Kidney (tissue), 14 donors: ENCODE data around the gene NFXL1. TPM values are rescaled to one million over a fixed set of nuclear protein-coding genes. Genes with fewer than 3 reads are reported as not detected.
A peak's percentile ranks its signal among the peaks of the same experiment; 100 is the strongest.
"Not testable (repeated sequence)": the region's sequence is repeated elsewhere in the genome, so short reads cannot be mapped to it uniquely, and the experiment has no call there.

ENCODE experiments used
- DNase-seq, 5 donors: peaks; one replicate each; pipeline ENCODE4 v3.0.0-alpha.2; 2013 to 2020
- FAIRE-seq: peaks from 2 replicates; lab custom pipeline; 2012; peaks lifted over from hg19 to GRCh38; lab: Jason Lieb, UNC
- H3K27ac ChIP-seq, 2 donors: one replicate each; pipeline ENCODE4 v1.7.0; 2013; ENCODE audit warnings: low read depth in 2 of 2, low read length in 2 of 2, inconsistent platforms in 1 of 2
- H3K27me3 ChIP-seq: one replicate; pipeline ENCODE4 v1.7.1; 2013; ENCODE audit warnings: low read length, inconsistent platforms; ENCODE audit not compliant: control insufficient read depth, insufficient read depth
- H3K36me3 ChIP-seq, 3 donors: one replicate each; pipeline versions ENCODE4 v1.7.0 to v1.7.1; 2013; ENCODE audit warnings: low read length in 3 of 3, control low read depth in 1 of 3, inconsistent platforms in 1 of 3; ENCODE audit not compliant: insufficient read depth in 3 of 3, control insufficient read depth in 2 of 3
- H3K4me1 ChIP-seq, 3 donors: one replicate each; pipeline versions ENCODE4 v1.7.0 to v1.7.1; 2013; ENCODE audit warnings: low read length in 3 of 3, inconsistent platforms in 1 of 3, low read depth in 1 of 3; ENCODE audit not compliant: control insufficient read depth in 2 of 3, insufficient read depth in 2 of 3
- H3K4me3 ChIP-seq, 3 donors: one replicate each; pipeline versions ENCODE4 v1.7.0 to v1.8.1; 2013; ENCODE audit warnings: low read length in 3 of 3, control low read depth in 1 of 3, inconsistent platforms in 1 of 3
- H3K9ac ChIP-seq, 3 donors: one replicate each; pipeline versions ENCODE4 v1.7.0 to v1.7.1; 2013; ENCODE audit warnings: low read length in 3 of 3, control low read depth in 1 of 3, inconsistent platforms in 1 of 3
- H3K9me3 ChIP-seq, 3 donors: one replicate each; pipeline versions ENCODE4 v1.7.0 to v1.7.1; 2013; ENCODE audit warnings: low read length in 3 of 3, control low read depth in 1 of 3, inconsistent platforms in 1 of 3; ENCODE audit not compliant: control insufficient read depth in 2 of 3, insufficient read depth in 1 of 3
- CTCF ChIP-seq: IDR thresholded peaks from 3 replicates; pipeline ENCODE4 v1.5.1; 2012; ENCODE audit warnings: mild to moderate bottlenecking, moderate library complexity, borderline replicate concordance; ENCODE audit not compliant: insufficient read depth; ENCODE audit errors: extremely low read depth
- intact Hi-C: fragments of 100-400 bp; cut with DNase I; formaldehyde crosslinking; loops from one replicate; pipeline ENCODE4 v1.11.1; 2022
- polyA plus RNA-seq: library from polyadenylated mRNA; stranded (reverse); fragments of 350-450 nt; fragmentation: Illumina TruSeq; extraction: RNeasy Lipid Tissue Mini Kit (QIAGEN cat#74804); gene quantifications from one replicate; pipeline ENCODE4 v1.2.3, GENCODE V29; 2014; ENCODE audit warnings: low read depth, low replicate concordance; ENCODE audit not compliant: insufficient read depth
- total RNA-seq: library from RNA; stranded (reverse); fragmentation: NEBNext Ultra II Directional; extraction: Animal tissue kit (Norgen Biotek cat#: 25700); gene quantifications from one replicate; pipeline ENCODE4 v1.2.1, GENCODE V29; 2021
- donor health status: control.
- donor health status: control.
- donor health status: control.
- donor health status: control.
- donor health status: control.
- donor health status: DM: yes; HTN: yes; CAD: no.
- donor health status: Normal renal cell carcinoma (clear cell type).

The NFXL1 gene
- total and polyA plus RNA-seq, 2 donors from 2014 or later, result 5.5 to 16.0 TPM

DNA sequence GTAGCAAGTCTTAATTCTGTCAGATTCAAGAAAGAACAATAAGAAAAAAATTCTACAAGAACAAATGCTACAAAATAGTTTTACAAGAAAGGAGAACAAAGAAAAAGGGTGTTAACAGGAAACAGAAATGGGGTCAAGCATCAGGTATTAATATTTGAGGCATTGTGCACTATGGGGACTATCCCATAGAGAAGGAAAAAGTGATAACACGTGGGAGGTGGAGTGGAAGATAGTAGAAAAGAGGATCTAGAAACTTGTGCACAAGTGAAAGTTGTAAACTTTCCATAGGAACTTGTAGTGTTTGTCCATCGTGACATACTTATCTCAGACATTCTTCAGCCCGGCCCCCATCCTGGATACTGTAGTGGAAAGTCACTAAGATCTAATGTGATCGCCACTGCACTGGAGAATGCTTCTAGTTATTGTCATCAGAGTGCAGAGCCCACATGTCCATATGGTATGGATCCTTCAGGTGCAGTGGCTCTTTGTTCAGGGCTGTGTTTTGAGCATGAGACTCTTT lies 15.4 kb upstream of the NFXL1 start:
- no peak for TF ChIP-seq CTCF
- no peak overlapping the region for H3K9ac ChIP-seq
- H3K4me1 ChIP-seq, result peaks cover 0 to 7% (median 4%) of the 10 kb centered on the region in 3 donors
- FAIRE-seq (no peak), DNase-seq (no peak)
- H3K9me3 ChIP-seq, result no peaks in the 10 kb centered on the region
- no peak overlapping the region for H3K4me3 ChIP-seq
- no peaks in the 10 kb centered on the region for H3K27me3 ChIP-seq
- intact Hi-C loops, result loop anchor here (10.0 kb wide), 1 partner anchor 255 kb away; no protein-coding TSS in a partner anchor
- H3K27ac ChIP-seq, result no peak overlapping the region
- H3K36me3 ChIP-seq, result no peaks in the 10 kb centered on the region

GRCh38 chr4:47926667-47927258 lies 12.4 kb upstream of the NFXL1 start:
- Histone ChIP-seq H3K9me3 (no peaks in the 10 kb centered on the region), H3K27ac (peak overlapping the region in 1 of 2 donors; percentile 26), H3K36me3 (no peaks in the 10 kb centered on the region), H3K9ac (peak overlapping the region in 1 of 3 donors; percentile 28), H3K4me3 (peak overlapping the region; percentile 45 to 72 (median 59)), H3K27me3 (no peaks in the 10 kb centered on the region), H3K4me1 (peaks cover 0 to 7% (median 4%) of the 10 kb centered on the region in 3 donors)
- DNase-seq (peak; percentile 64 to 91 (median 82)), FAIRE-seq (no peak)
- intact Hi-C loops, result no loop called here
- TF ChIP-seq CTCF, result peak; percentile 61

- H3K27me3 ChIP-seq, H3K9ac ChIP-seq, intact Hi-C loops, H3K4me1 ChIP-seq, H3K9me3 ChIP-seq, H3K27ac ChIP-seq, DNase-seq, H3K36me3 ChIP-seq, H3K4me3 ChIP-seq, FAIRE-seq: not testable (repeated sequence)
These were observed 8.9 kb upstream of the NFXL1 start for GRCh38 chr4:47923261-47923608.

DNA sequence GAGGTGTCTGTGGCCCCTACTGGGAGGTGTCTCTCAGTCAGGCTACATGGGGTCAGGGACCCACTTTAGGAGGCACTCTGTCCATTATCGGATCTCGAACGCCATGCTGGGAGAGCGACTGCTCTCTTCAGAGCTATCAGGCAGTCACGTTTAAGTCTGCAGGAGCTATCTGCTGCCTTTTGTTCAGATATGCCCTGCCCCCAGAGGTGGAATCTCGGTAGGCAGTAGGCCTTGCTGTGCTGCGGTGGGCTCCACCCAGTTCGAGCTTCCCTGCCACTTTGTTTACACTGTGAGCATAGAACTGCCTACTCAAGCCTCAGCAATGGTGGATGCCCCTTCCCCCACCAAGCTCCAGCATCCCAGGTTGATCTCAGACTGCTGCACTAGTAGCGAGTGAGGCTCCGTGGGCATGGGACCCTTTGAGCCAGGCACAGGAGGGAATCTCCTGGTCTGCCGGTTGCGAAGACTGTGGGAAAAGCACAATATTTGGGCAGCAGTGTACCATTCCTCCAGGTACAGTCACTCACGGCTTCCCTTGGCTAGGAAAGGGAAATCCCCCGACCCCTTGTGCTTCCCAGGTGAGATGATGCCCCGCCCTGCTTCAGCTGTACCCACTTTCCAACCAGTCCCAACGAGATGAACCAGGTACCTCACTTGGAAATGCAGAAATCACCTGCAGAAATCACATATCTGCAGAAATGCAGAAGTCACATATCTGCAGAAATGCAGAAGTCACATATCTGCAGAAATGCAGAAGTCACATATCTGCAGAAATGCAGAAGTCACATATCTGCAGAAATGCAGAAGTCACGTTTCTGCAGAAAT lies 8.3 kb upstream of the NFXL1 start:
- H3K9ac ChIP-seq, H3K27me3 ChIP-seq, H3K9me3 ChIP-seq, FAIRE-seq, H3K27ac ChIP-seq, H3K4me1 ChIP-seq, H3K4me3 ChIP-seq, DNase-seq, H3K36me3 ChIP-seq, intact Hi-C loops: not testable (repeated sequence)

DNA sequence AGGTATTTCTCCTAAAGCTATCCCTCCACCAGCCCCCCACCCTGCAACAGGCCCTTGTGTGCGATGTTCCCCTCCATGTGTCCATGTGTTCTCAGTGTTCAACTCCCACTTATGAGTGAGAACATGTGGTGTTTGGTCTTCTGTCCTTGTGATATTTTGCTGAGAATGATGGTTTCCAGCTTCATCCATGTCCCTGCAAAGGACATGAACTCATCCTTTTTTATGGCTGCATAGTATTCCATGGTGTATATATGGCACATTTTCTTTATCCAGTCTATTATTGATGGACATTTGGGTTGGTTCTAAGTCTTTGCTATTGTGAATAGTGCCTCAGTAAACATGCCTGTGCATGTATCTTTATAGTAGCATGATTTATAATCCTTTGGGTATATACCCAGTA lies 2.8 kb upstream of the NFXL1 start:
- H3K4me3 ChIP-seq, H3K27me3 ChIP-seq, FAIRE-seq, H3K36me3 ChIP-seq, H3K27ac ChIP-seq, intact Hi-C loops, H3K9me3 ChIP-seq, H3K9ac ChIP-seq, DNase-seq: not testable (repeated sequence)
- H3K4me1 ChIP-seq, result peaks cover 0 to 10% (median 6%) of the 10 kb centered on the region in 3 donors
